ENCODE results near the gene PC.

DNA sequence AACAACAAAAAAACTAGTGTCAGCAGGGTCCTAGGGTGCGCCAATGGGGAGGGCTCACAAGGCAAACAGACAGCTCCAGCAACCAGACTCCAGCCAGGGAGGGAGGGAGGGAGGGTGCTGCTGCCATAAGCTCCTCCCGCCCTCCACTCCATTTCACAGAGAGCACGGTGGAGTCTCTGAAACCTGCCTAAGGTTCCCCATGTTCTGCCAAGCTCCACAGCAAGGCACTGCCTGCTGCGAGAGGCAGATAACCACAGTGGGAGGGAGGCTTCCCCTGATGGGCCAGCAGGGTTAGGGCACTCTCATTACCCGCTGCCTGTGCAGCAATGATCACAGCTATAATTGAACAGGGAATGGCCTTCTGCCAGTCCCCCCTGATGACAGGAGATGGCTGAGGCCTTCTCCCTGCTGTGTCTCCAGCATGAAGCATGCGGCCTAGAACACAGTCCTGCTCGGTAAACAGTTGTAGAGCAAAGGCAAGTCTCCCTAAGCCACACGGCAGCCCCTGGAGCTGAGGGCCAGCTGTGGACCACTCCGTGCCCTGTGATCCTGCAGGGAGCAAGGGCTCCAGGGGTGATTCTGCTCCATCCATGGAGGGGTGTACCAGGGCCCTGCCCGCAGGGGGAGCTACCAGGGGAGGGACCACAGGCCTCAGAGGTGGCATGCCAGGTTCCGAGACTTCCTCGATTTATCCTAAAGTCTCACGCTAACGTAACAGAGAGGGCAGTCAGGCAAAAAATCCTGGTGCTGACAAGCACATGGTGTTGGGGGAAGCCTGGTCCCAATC is 42.9 kb downstream of the PC start:
- TF ChIP-seq, protein P1, sequence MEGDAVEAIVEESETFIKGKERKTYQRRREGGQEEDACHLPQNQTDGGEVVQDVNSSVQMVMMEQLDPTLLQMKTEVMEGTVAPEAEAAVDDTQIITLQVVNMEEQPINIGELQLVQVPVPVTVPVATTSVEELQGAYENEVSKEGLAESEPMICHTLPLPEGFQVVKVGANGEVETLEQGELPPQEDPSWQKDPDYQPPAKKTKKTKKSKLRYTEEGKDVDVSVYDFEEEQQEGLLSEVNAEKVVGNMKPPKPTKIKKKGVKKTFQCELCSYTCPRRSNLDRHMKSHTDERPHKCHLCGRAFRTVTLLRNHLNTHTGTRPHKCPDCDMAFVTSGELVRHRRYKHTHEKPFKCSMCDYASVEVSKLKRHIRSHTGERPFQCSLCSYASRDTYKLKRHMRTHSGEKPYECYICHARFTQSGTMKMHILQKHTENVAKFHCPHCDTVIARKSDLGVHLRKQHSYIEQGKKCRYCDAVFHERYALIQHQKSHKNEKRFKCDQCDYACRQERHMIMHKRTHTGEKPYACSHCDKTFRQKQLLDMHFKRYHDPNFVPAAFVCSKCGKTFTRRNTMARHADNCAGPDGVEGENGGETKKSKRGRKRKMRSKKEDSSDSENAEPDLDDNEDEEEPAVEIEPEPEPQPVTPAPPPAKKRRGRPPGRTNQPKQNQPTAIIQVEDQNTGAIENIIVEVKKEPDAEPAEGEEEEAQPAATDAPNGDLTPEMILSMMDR (IDR thresholded peaks at IDR 0.05), result no peak
- TF ChIP-seq POLR2A (IDR thresholded peaks at IDR 0.05), result no peak
